Psoas muscle (tissue), 8 donors: Measurements from ENCODE around the gene PSEN1. TPM values are rescaled to one million over a fixed set of nuclear protein-coding genes. Genes with fewer than 3 reads are reported as not detected.

Experiments used
- ATAC-seq, 4 donors: fragments of 200-7000 bp; cut with Tn5 transposase; one replicate each; pipeline ENCODE4 v1.9.1; 2020; ENCODE audit warnings: moderate library complexity in 3 of 4, mild to moderate bottlenecking in 2 of 4
- DNase-seq, 2 donors: peaks; one replicate each; pipeline ENCODE4 v3.0.0-alpha.2; 2020
- H3K27ac ChIP-seq: fragments of 200-600 bp; one replicate; pipeline ENCODE4 v1.8.0; 2022
- H3K27me3 ChIP-seq, 3 donors: fragments of 200-600 bp in 1 of 3; one replicate each; pipeline versions ENCODE4 v1.6.1 to v1.8.0; 2013 to 2022; ENCODE audit warnings: low read length in 2 of 3, mild to moderate bottlenecking in 2 of 3, moderate library complexity in 1 of 3; ENCODE audit not compliant: insufficient read depth in 3 of 3
- H3K36me3 ChIP-seq, 2 donors: fragments of 200-600 bp in 1 of 2; one replicate each; pipeline versions ENCODE4 v1.6.1 to v1.8.0; 2013 to 2022; ENCODE audit warnings: low read depth in 1 of 2, mild to moderate bottlenecking in 1 of 2, moderate library complexity in 1 of 2; ENCODE audit not compliant: insufficient read depth in 1 of 2
- H3K4me1 ChIP-seq: fragments of 200-600 bp; one replicate; pipeline ENCODE4 v1.8.0; 2022
- H3K4me3 ChIP-seq: fragments of 200-600 bp; one replicate; pipeline ENCODE4 v1.8.0; 2022; ENCODE audit warnings: mild to moderate bottlenecking
- H3K9me3 ChIP-seq: fragments of 200-600 bp; one replicate; pipeline ENCODE4 v1.8.0; 2022
- WGBS, 3 donors: extraction: QIAGEN DNeasy Blood & Tissue Kit; methylation state at CpG; one replicate each; pipeline versions ENCODE4 v1.1.6 to v1.1.7; 2013; 5-methylcytosine and 5-hydroxymethylcytosine counted together
- intact Hi-C, 2 donors: fragments of 100-400 bp; cut with DNase I; formaldehyde crosslinking; loops; one replicate each; pipeline versions ENCODE4 v1.11.0 to v1.14.2; 2022
- long read RNA-seq, 2 donors: library from polyadenylated mRNA; unstranded; transcript quantifications; one replicate each; pipeline ENCODE4 v2.0.0, GENCODE V29; 2021
- polyA plus RNA-seq, 3 donors: library from polyadenylated mRNA; stranded (reverse); fragments of 200-250 nt; gene quantifications; one replicate each; pipeline ENCODE4 v1.2.3, GENCODE V29; 2013
- total RNA-seq, 4 donors: library from RNA; stranded (reverse); fragmentation: NEBNext Ultra II Directional in 2 of 4; extraction: Animal tissue kit (Norgen Biotek cat#: 25700) in 2 of 4; gene quantifications; one replicate each; pipeline versions ENCODE4 v1.2.1 to v1.2.4, GENCODE V29; 2021 to 2023
- TF ChIP-seq, protein P1 (sequence below): fragments of 200-600 bp; IDR thresholded peaks from one replicate; pipeline ENCODE4 v1.8.0; 2022; ENCODE audit warnings: antibody characterized with exemption
- donor health status: healthy with polysubstance abuse.
- donor health status: DM: no; HTN: no; CAD: no; lungs with moderate emphysema.
- donor health status: Bipolar disorder and iron deficiency.
- donor health status: healthy.
- donor health status: DM: yes; HTN: yes; CAD: no.
- donor health status: DM: no; HTN: no; CAD: no.
- donor health status: DM: no; HTN: no; CAD: no.
- donor health status: DM: yes; HTN: yes; CAD: no.

PSEN1 gene
- total RNA-seq (10 to 100 TPM; 16.5 to 27.4 (median 20.5) TPM), polyA plus RNA-seq (10 to 100 TPM; 14.2 to 32.5 (median 19.1) TPM)
- long read RNA-seq, donor 1, full-length matches to known transcripts = 15 of 16 reads
- long read RNA-seq, donor 1, partial matches to known transcripts = 0 of 16 reads
- long read RNA-seq, donor 1, other reads (novel, unspliced or antisense) = 1 of 16 reads
- long read RNA-seq, donor 2, full-length matches to known transcripts = 32 of 49 reads
- long read RNA-seq, donor 2, partial matches to known transcripts = 6 of 49 reads
- long read RNA-seq, donor 2, other reads (novel, unspliced or antisense) = 11 of 49 reads

- H3K36me3 ChIP-seq = no peaks in the 10 kb centered on the region
- H3K9me3 ChIP-seq = no peaks in the 10 kb centered on the region
- intact Hi-C loops = no loop called here
- ATAC-seq (peak; percentile 99), DNase-seq (peak; percentile 93 to 97)
- H3K4me3 ChIP-seq = peak within 1 kb of the TSS; percentile 97
- peak within 1 kb of the TSS; percentile 90 for H3K27ac ChIP-seq
- 0% methylated on average over 56 to 71 of the region's 71 CpGs for WGBS, 3 donors
- H3K4me1 ChIP-seq = peaks cover 10% of the 10 kb centered on the region
- H3K27me3 ChIP-seq = no peaks in the 10 kb centered on the region
- TF ChIP-seq, protein P1, sequence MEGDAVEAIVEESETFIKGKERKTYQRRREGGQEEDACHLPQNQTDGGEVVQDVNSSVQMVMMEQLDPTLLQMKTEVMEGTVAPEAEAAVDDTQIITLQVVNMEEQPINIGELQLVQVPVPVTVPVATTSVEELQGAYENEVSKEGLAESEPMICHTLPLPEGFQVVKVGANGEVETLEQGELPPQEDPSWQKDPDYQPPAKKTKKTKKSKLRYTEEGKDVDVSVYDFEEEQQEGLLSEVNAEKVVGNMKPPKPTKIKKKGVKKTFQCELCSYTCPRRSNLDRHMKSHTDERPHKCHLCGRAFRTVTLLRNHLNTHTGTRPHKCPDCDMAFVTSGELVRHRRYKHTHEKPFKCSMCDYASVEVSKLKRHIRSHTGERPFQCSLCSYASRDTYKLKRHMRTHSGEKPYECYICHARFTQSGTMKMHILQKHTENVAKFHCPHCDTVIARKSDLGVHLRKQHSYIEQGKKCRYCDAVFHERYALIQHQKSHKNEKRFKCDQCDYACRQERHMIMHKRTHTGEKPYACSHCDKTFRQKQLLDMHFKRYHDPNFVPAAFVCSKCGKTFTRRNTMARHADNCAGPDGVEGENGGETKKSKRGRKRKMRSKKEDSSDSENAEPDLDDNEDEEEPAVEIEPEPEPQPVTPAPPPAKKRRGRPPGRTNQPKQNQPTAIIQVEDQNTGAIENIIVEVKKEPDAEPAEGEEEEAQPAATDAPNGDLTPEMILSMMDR = no peak
Measured at GRCh38 chr14:73136387-73137225, at the start of gene PSEN1. Gene PSEN1, plus strand, starts transcription at chr14:73136507. Its CDS starts 11,513 bp downstream, at chr14:73148020.

DNA sequence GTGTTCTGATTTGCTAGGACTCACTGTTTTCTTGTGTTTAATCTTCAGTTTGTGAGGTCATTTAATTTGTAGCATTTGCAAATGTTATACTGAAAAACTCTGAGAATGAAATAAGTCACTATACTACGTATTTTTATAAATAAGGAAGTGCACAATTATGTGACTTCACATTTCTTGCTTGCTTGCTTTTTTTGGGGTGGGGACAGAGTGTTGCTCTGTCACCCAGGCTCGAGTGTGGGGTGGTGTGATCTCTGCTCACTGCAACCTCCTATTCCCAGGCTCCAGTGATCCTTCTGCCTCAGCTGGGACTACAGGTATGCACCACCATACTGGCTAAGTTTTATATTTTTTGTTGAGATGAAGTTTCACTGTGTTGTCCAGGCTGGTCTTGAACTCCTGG is 45.3 kb upstream of the PSEN1 start:
- H3K27me3 ChIP-seq = no peaks in the 10 kb centered on the region
- TF ChIP-seq, protein P1 = no peak
- ATAC-seq = no peak
- H3K4me1 ChIP-seq = no peaks in the 10 kb centered on the region
- peaks cover 16 to 93% of the 10 kb centered on the region in 2 donors for H3K36me3 ChIP-seq
- H3K4me3 ChIP-seq = no peak overlapping the region
- 93 to 98% (median 96%) methylated on average over 2 of the region's 2 CpGs for WGBS, 3 donors
- no peak overlapping the region for H3K27ac ChIP-seq
- H3K9me3 ChIP-seq = no peaks in the 10 kb centered on the region
- DNase-seq = no peak
- intact Hi-C loops = no loop called here

DNA sequence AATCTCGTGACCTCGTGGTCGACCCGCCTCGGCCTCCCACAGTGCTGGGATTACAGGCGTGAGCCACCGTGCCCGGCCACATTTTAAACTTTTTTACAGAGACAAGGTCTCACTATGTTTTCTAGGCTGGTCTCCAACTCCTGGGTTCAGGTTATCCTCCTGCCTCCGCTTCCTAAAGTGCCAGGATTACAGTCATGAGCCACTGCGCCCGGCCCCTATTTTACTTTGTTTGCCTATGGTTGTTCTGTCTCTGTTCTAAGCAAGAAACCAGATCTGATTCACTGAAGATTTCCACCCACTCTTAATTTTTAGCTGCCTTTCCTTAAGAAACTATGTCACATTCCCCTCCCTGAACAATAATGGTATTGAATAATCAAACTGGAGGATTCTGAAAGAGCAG is 38.9 kb upstream of the PSEN1 start:
- no peak overlapping the region for H3K4me3 ChIP-seq
- 94 to 97% (median 97%) methylated on average over 11 of the region's 11 CpGs for WGBS, 3 donors
- no peaks in the 10 kb centered on the region for H3K27me3 ChIP-seq
- no peak for DNase-seq
- TF ChIP-seq, protein P1 = no peak
- no peak overlapping the region for H3K27ac ChIP-seq
- peaks cover 7 to 92% of the 10 kb centered on the region in 2 donors for H3K36me3 ChIP-seq
- intact Hi-C loops = no loop called here
- no peaks in the 10 kb centered on the region for H3K9me3 ChIP-seq
- no peak for ATAC-seq
- no peaks in the 10 kb centered on the region for H3K4me1 ChIP-seq

GRCh38 chr14:73100334-73100733 is 36.0 kb upstream of the PSEN1 start:
- Histone ChIP-seq H3K27ac (no peak overlapping the region), H3K9me3 (no peaks in the 10 kb centered on the region), H3K36me3 (peaks cover 11 to 96% of the 10 kb centered on the region in 2 donors), H3K4me3 (no peak overlapping the region), H3K4me1 (no peaks in the 10 kb centered on the region), H3K27me3 (no peaks in the 10 kb centered on the region)
- ATAC-seq (no peak), DNase-seq (no peak)
- intact Hi-C loops = no loop called here
- TF ChIP-seq, protein P1 = no peak
- WGBS, 3 donors = 91 to 94% (median 93%) methylated on average over 4 of the region's 4 CpGs
